ENCODE data around the gene MRNIP. TPM values are rescaled to one million over a fixed set of nuclear protein-coding genes. Genes with fewer than 3 reads are reported as not detected.

Gene MRNIP
- total and polyA plus RNA-seq, 2 of the 8 experiments (the other 6 are each of a cell fraction or from before 2014, with no cell fraction given) = 29.6 TPM

GRCh38 chr5:179817890-179818745 lies 40.5 kb downstream of the MRNIP start:
- H3K79me1 ChIP-seq (ENCODE audit: low read depth, low read length) = peaks cover 8% of the 10 kb centered on the region
- peak overlapping the region; percentile 76 for H3K4ac ChIP-seq (replicated peaks; ENCODE audit: insufficient read length, low read depth, low read length)
- H4K91ac ChIP-seq (replicated peaks; ENCODE audit: insufficient read length, low read length) = peak overlapping the region; percentile 99
- POLR2A ChIA-PET (ENCODE audit: partially characterized antibody) = interaction anchor here (1.7 to 12.6 kb wide), 4 partner anchors 9 to 85 kb away, joined by 3 to 207 read pairs (median 6); partner anchors contain the start of genes LTC4S and MGAT4B
- peaks cover 8 to 13% of the 10 kb centered on the region in 2 experiments for H4K20me1 ChIP-seq (replicated peaks in 1 of 2; ENCODE audit: control insufficient read depth in 1 of 2, insufficient read depth in 2 of 2, low read length in 2 of 2)
- peaks cover 4 to 20% of the 10 kb centered on the region in 2 experiments; a peak in 2 of 4 replicates for H3K79me2 ChIP-seq (ENCODE audit: control insufficient read depth in 1 of 2, insufficient read depth in 2 of 2, low read length in 2 of 2)
- CTCF ChIA-PET (ENCODE audit: partially characterized antibody) = interaction anchor here (1.0 kb wide), 1 partner anchor 21 kb away, joined by 3 read pairs; no protein-coding TSS in a partner anchor
- peak overlapping the region; percentile 90 for H3K18ac ChIP-seq (ENCODE audit: extremely low read depth, low read length)
- H3K23ac ChIP-seq (ENCODE audit: insufficient read length) = no peak overlapping the region
- 0 out of 7 replicates have a peak overlapping the region, but pooled peaks of 1 of the 4 experiments have one; percentile 34 for H3K9ac ChIP-seq (replicated peaks in 1 of 4; ENCODE audit: extremely low read depth in 1 of 4, low read depth in 3 of 4, low read length in 3 of 4)
- H3K56ac ChIP-seq (replicated peaks; ENCODE audit: insufficient read length, low read depth, low read length) = no peak overlapping the region
- H3K14ac ChIP-seq (ENCODE audit: insufficient read length) = no peak overlapping the region
- H3K4me2 ChIP-seq (ENCODE audit: insufficient read depth in 1 of 2, low read depth in 2 of 2, low read length in 2 of 2) = peak overlapping the region; percentile 54 to 58
- 54% methylated on average over 14 of the region's 14 CpGs; no CpG with 5 or more reads in 1 of the 2 experiments for WGBS, 2 experiments (ENCODE audit: extremely low coverage in 1 of 2, insufficient coverage in 1 of 2, insufficient read length in 1 of 2, insufficient replicate concordance in 2 of 2, low coverage in 1 of 2, low lambda C conversion rate in 2 of 2, missing lambda C conversion rate in 1 of 2)
- FAIRE-seq (no peak), DNase-seq (ENCODE audit: low read depth in 1 of 2, low spot score in 2 of 2) (no peak)
- H4K8ac ChIP-seq (ENCODE audit: extremely low read depth, insufficient read depth, low read length) = peak overlapping the region; percentile 93
- TF ChIP-seq KDM4A (IDR thresholded peaks at IDR 0.05; ENCODE audit: low read depth, low read length, severe bottlenecking) (peak; percentile 3), EGR1 (IDR thresholded peaks at IDR 0.05; ENCODE audit: borderline replicate concordance, low read depth, low read length) (no peak), BRCA1 (IDR thresholded peaks at IDR 0.05; ENCODE audit: low read depth, low read length) (no peak), NRF1 (IDR thresholded peaks at IDR 0.05; ENCODE audit: low read depth, low read length) (0 out of 2 replicates have a peak, but pooled peaks have one; percentile 4), NANOG (IDR thresholded peaks at IDR 0.05; ENCODE audit: insufficient read depth, low read depth, low read length, poor library complexity, severe bottlenecking) (no peak)
- peak overlapping the region; percentile 77; the same call in 1 of the 2 replicates for H2BK12ac ChIP-seq (ENCODE audit: low read depth, low read length)
- peak overlapping the region; percentile 51 for H2BK20ac ChIP-seq (ENCODE audit: low read length)
- H2BK15ac ChIP-seq (ENCODE audit: low read length) = peak overlapping the region; percentile 55
- 0 out of 2 replicates have a peak overlapping the region, but pooled peaks have one; percentile 0 for H2AK5ac ChIP-seq (ENCODE audit: low read depth, low read length)
- H3K27me3 ChIP-seq (replicated peaks in 1 of 4; ENCODE audit: control insufficient read depth in 3 of 4, extremely low read depth in 1 of 4, insufficient read depth in 3 of 4, low read length in 3 of 4) = peaks cover 0 to 5% (median 2%) of the 10 kb centered on the region in 4 experiments; a peak in 2 of 7 replicates
- H3K27ac ChIP-seq (ENCODE audit: low read depth, low read length) = peak overlapping the region; percentile 67; the same call in 1 of the 2 replicates
- peak overlapping the region; percentile 82 for H2BK120ac ChIP-seq (replicated peaks; ENCODE audit: low read depth, low read length)
- peak overlapping the region; percentile 3 to 91 (median 30); a peak in 5 of 8 replicates for H3K4me3 ChIP-seq (ENCODE audit: extremely low read depth in 1 of 4, insufficient read depth in 2 of 4, low read depth in 3 of 4, low read length in 4 of 4)
- no peak overlapping the region for H2AFZ ChIP-seq (ENCODE audit: low read length)
- peak overlapping the region; percentile 96; the same call in 1 of the 2 replicates for H2BK5ac ChIP-seq (ENCODE audit: low read depth, low read length)
- H4K5ac ChIP-seq (ENCODE audit: insufficient read length, low read depth, low read length) = peak overlapping the region; percentile 1
- peaks cover 4 to 42% (median 37%) of the 10 kb centered on the region in 4 experiments for H3K4me1 ChIP-seq (replicated peaks in 1 of 4; ENCODE audit: control insufficient read depth in 3 of 4, insufficient read depth in 4 of 4, low read length in 3 of 4)
- H3K23me2 ChIP-seq (ENCODE audit: low read depth, low read length) = peaks cover 15% of the 10 kb centered on the region; the same call in 1 of the 2 replicates
- no peaks in the 10 kb centered on the region; a peak in 1 of 8 replicates for H3K36me3 ChIP-seq (ENCODE audit: control insufficient read depth in 2 of 4, insufficient read depth in 4 of 4, low read length in 3 of 4)
- H3K9me3 ChIP-seq (ENCODE audit: insufficient read depth in 2 of 2, low read depth in 1 of 2, low read length in 1 of 2) = no peaks in the 10 kb centered on the region

Measured in H1 (cell line).